Pulmonary artery endothelial cell (primary cell): ENCODE data around the gene ISG20. TPM values are rescaled to one million over a fixed set of nuclear protein-coding genes. Genes with fewer than 3 reads are reported as not detected.

Source experiments
- DNase-seq: peaks from one replicate; pipeline ENCODE4 v3.0.0-alpha.2; 2011; ENCODE audit warnings: low read depth, low spot score
- total RNA-seq: library from RNA; depleted of rRNA; stranded (reverse); fragments of >200 nt; gene quantifications from 2 replicates; pipeline ENCODE4 v1.2.3, GENCODE V29; 2014

The ISG20 gene
- total RNA-seq, 1 donor from 2014 or later = 44.4 TPM

DNA sequence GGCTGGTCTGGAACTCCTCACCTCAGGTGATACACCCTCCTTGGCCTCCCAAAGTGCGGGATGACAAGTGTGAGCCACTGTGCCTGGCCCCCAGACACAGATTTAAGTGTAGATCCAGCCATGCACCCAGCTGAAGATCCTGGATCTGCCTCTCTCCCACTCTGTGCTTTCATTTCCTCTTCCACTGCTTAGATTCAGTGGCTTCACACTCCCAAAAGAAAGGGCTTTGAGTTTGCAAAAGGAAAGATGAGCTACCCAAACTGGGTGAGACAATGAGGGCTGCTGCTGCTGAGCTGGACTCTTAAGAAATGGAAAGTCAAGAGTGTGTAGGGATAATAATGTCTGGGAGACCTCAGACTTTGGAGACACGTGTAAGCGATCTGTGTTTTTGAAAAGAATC lies 45.5 kb downstream of the ISG20 start:
- no peak for DNase-seq

DNA sequence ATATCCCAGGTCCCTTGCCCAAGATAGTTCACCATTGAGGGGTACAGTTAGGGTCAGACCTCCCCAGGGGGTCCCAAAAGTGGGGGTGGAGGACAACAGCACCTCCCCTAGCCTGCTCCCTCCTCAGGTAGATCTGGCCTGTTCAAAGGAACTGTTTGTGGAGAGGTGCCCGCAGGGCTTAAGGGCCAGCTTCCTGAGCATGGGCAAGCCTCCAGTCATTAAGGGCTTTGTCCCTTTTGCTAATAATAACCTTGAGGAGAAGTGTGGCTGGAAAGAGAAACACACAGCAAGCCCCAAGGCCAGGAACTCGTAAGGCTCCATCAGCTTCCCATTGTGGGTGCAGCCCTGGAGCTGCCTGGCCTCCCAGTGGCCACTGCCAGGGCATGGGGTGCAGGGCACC lies 47.4 kb downstream of the ISG20 start:
- DNase-seq = no peak

DNA sequence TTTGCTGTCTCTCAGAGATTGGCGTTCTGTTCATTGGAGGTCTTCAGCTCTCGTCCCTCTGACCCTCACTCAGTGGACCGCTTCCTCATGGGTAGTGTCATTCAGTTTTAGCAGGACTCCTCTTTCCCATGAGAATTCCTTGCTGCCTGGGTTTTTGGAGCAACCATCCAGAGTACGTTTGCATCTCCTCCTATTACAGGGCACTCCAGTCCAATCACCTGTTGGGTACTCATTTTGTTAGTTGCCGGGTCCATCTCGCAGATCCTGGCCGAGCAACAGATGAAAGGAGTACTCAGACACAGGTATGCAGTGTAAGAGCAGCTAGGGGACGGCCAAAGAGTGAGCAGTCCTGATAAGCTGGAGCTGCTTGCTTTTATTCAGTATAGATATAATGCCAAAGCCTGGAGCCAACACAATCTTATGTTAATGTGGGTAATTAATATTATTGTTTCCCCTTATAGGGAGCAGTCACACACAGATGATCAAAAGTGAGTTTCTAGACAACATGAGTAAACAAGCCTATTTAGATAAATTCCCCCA lies 49.6 kb downstream of the ISG20 start:
- no peak for DNase-seq

DNA sequence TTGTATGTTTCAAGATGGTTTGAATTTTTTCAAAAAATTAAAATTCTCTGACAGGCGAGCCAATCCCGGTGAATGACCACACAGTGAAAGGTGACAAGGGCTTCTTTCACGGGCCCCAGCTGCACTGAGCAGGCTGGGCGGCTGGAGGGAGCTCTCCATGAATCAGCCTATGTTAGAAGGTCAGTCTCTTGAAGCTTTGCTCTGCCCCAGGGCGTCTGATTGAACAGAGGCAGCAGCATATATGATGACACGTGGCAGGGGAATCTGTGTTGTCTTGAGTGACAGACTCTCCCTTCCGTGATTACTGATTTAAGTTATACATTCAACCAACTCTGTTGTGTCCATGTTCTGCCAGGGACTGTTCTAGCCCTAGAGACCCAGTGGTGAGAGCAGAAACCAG lies 51.5 kb downstream of the ISG20 start:
- DNase-seq = no peak

DNA sequence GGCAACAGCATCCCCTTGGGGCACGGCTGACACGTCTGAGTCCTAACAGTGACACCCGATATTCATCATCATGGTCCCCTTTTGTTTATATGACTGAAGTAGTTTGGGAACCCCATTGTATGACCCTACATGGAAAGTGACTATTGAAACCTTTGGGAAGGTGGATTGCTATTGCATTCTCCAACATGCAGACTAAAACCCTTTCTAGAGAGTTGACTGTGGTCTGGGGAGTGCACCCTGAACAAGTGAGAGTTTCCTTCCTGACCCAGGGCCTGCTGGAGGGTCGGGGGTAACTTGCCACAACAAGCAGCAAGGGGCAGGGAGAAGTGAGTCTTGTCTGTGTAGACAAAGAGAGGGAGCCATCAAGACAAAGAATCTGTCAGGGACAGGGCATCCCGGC lies 54.4 kb downstream of the ISG20 start:
- no peak for DNase-seq

DNA sequence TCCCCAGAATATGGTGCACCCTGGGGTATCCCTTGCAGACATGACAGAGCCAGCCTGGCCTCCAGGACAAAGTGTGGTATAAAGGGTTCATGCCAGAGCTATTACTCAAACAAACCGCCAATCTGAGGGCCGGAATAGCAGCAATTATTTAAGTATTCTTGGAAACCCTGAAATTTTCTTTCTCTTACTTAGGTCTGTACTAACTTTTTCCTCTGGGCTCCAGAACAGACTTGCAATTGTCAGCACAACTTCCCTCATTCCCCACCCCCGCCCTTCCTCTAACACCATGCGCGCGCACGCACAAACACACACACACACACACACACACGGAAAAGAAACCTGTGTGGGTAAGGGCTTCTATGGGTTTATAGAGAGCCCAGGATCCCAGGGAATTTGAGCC lies 56.3 kb downstream of the ISG20 start:
- DNase-seq = no peak

DNA sequence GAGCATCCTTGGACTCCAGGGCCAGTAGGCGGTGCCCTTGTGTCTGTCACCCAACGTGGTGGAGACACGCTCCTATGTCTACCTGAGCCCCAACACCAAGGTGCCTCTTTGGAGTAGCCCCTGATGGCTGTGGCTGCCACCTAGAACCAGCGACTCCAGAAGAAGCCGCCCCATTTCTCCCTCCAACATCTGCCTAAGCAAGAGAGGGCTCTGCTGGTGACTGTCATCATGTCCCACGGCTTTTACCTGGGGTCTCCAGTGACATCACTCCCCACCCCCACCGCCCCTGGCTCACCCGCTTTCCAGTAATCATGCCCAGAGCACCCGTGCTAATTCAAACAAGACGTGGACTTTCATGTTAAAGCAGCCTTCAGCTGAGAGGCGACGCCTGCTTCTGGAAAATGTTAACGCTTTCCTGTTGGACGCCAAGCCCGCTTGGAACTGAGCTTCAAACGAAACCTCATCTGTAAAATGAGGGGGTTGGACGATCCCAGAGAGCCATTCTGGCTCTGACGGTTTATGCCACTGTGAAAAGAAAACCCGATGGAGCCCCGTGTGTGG lies 57.0 kb downstream of the ISG20 start:
- no peak for DNase-seq

DNA sequence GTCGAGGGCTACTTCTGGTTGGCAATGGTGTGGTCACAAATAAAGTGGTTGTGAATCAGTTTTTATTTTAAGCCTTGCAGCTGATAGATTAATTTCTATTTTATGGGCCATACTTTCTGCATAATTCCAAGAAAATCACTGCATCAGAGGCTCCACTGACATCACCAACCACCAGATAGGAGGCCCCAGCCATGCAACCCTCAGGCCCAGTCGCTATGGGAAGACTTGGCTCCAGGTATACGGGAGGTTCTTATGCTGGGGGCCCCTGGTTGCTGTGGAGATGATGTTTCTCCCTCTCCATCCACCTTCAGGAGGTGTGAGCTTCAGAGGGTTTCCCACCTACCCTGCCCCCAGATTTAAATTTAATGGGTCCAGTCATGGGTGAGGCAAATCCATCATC lies 57.4 kb downstream of the ISG20 start:
- DNase-seq = no peak

DNA sequence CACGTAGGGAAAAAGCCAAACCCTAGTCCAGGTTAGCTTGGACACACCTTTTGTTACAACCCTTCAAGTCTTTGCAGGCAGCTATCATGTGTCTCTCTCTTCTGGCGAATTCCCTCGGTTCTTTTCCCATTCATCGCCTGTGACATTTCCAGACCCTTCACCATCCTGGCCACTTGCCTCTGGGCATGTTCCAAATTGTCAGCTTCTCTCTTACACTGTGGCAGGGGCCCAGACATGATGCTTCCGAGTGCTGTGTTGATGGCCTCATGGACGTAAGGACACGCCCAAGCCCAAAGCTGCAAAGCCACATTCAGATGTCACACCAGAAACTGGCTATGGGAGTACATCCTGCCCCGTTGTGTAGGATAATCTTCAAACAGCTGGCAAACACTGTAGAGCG lies 58.5 kb downstream of the ISG20 start:
- DNase-seq = no peak

DNA sequence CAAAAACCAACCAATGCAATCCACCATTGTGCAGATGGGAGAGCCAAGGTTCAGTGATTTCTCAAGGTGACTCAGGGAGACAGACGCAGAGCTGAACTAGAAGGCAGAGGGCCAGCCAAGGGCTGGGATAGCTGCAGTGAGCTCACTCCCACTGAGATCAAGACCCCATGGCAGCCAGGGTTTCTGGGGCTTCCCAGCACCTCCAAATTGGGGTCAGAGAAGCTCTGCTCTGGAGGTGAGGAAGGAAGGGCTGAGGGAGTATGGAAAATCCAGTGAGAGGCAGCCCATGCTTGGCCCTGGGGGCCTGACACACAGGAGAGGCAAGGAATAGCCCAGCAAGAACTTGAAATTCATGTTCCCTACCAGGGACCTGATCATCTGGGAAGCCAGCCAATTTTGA lies 61.0 kb downstream of the ISG20 start:
- no peak for DNase-seq

DNA sequence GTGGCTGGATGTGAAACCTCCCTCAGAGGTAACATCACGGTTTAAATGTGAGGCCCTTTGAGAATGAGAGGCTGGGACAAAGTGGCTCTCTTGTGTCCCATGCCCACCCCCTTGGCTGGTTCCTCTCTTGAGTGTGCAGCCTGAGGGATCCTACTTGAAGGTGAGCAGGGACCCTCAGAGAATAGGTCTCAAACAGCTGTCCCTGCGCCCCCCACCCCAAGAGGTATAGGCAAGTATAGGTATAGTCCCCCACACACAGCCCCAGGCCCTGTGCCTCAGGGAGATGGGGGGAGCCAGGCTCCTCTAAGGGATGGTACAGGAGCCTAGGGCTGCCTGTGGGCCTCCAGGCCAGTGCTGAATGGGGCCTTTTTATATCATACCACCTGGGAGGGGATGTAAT lies 61.9 kb downstream of the ISG20 start:
- no peak for DNase-seq

DNA sequence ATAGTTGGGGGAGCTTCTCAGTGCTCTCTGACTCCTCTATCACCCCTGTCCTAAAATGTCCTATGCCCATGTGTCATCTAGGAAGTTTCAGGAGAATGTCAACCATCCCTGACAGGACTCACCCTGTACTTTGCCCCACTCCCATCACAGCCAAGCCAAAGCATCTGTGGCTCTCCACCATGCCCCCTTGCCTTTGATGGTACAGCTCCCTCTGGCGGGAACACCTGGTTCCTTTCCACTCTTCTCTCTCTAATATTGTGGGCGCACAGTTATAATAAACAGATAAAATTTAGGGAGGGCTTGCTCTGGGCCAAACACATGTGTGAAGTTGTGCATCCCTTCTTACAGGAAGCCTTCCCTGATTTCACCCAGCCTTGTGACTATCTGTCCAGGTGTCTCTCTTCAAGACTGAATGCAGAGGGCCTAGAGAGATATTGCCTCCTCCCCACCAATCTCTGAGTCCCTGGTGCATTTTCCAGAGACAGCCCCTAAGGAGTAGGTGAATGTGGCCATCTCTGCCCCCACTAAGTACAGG lies 62.8 kb downstream of the ISG20 start:
- DNase-seq = no peak

DNA sequence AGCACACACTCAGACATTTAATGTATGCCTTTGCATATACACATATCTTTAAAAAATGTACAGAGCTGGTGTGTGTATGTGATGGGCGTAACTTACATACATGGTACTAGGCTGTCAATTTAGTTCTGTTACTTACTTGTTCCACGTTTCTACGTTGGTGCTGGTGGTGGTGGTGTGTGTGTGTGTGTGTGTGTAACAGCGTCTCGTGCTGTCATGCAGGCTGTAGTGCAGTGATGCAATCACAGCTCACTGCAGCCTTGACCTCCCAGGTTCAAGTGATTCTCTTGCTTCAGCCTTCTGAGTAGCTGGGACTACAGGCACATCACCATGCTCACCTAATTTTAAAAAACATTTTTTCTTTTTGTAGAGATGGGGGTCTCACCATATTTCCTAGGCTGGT lies 64.2 kb downstream of the ISG20 start:
- no peak for DNase-seq

DNA sequence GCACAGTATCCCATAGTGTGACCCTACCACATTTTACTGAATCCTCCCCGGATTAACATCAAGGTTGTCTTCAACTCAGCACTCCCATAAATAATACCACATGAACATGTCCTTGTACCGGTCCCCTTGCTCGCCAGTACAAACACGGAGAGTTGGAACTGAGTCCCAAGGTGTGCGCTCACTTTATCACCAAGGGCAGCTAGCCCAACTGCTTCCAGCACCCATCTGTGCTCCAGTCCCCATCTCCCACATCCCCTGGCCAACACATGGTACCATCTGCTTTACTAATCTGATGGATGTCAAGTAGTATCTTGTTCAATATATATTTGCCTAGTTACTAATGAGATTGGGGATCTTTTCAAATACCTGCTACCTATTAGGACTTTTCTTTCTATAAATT lies 64.7 kb downstream of the ISG20 start:
- DNase-seq = no peak

DNA sequence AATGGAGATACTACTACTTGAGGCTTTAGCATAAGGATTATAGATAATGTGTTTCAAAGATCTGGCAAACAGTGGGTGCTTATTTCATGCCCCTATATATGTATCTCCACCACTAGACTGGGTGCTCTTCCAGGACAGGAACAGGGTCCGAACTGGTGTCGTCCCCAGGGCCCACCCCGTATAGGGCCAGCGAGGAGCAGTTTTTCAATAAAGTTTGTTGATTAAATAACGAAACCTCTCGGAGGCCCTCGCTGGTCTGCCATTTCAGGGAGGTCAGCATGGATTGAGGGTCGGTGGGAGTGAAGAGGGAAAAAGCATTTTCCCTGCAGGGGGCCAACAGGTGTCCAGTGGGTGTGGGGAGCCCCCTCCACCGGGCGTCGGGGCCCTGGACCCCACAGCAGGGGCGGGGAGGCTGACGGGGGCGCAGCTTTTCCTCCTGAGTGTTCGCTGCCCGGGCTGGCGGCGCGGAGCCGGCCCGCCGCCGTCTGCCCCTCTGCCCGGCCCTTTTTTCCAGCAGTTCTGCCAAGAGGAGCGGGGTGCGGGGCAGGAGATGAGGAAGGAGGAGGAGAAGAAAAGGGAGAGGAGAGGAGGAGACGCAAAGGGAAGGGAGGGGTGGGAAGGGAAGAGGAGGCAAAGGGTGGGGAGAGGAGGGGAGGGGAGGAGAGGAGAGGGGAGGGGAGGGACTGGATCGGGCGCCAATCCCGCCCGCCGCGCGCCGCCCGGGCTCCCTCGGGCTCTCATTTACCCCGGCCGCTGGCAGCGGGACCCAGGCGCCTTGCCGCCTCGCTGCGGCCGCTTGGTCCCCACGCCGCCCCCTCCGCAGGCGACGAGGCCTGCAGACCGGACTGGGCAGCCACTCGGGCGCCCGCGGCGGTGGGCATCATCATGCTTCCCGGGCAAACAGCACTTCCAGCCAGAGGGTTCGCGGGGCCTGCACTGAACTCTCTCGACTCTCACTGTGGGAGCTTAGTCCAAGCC lies 66.3 kb downstream of the ISG20 start:
- DNase-seq = no peak

DNA sequence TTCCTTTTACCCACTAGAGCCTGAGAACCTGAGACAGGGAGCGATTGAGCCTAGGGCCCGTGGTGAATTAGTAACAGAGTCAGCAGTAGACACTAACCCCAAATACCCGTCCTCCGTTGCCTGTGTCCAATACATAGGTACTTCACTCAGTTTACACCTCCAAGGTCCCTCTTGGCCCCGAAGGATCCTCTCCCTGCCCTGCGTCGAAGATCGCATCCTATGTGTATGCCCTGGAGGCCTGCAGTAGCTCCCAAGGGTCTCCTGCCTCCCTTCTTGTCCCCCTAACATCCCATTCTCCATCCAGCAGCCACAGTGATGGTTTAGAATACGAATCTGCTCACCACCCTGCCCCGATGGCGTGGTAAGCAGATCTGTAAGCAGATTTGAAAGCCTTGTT lies 67.0 kb downstream of the ISG20 start:
- no peak for DNase-seq

Other genes with a start within 250 kb of the ISG20 start
- gene MRPL46, start 171.6 kb upstream of the ISG20 start, total RNA-seq = 19.7 and 19.9 TPM in 2 replicates
- gene MRPS11, start 171.3 kb upstream of the ISG20 start, total RNA-seq = 49.3 and 56.8 TPM in 2 replicates
- 2.8 and 3.5 TPM in 2 replicates for gene DET1, start 92.3 kb upstream of the ISG20 start, total RNA-seq
- gene AEN, start 17.7 kb upstream of the ISG20 start, total RNA-seq = 91.7 and 93.6 TPM in 2 replicates
- gene ACAN, start 164.4 kb downstream of the ISG20 start, total RNA-seq = under 0.01 TPM in 1 of 2 replicates, not detected in the other